Measurements from ENCODE around the gene CCT6B. TPM values are rescaled to one million over a fixed set of nuclear protein-coding genes. Genes with fewer than 3 reads are reported as not detected.

CCT6B gene
- total RNA-seq, 1 donor from 2014 or later = 2.6 TPM

DNA sequence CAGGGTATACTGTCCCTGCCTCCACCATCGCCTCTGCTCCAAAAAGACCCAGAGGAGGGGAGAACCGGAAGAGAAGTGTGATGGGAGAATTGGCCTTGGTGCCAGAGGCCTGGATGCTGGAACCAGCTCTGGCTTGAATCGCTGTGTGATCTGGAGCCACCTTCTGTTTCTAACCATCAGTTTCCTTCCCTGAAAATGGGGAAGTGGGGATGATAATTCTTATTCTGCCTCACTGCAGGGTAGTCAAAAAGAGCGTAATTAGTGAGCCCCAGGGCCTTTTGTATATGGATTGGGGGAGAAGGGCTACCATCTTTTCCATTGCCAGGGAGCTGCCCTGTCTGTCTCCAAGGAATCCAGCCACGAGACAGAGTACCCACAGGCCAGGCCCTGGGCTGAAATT, 52.2 kb downstream of the CCT6B start:
- H3K79me2 ChIP-seq (ENCODE audit: insufficient read depth, low read length) = no peaks in the 10 kb centered on the region
- no peak overlapping the region for H3K4me3 Mint-ChIP-seq (ENCODE audit: unreplicated experiment)

DNA sequence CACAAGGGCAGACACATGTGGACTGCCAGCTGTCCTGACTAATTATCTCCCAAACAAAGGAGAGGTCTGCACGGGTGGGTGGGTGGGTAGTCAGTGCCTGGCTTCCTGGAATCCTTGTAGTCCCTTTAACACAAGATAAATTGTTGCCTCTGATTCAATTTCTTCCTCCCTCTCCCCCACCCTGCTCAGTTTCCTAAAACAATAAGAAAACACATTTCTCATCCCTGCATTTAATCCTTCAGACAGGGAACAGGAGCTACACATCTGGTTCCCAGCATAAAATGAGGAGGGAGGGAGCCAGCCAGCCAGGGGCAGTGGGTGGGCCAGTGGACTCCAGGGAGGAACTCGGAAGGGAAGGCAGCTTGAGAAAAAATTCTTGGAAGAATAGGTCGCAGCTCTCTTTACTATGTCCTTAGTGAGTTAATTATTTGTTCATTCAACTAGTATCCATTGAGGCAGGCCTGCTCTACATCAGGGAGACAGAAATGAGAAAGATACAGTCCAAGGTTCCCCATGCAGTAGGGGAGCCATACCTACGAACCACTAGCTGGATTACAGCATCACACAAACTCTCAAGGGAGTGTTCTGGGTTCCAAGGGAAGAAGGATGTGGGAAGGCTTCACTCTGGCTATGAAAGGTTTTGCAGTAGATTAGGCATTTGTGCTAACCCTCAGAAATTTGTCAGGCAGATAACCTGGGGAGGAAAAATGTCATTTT, 58.3 kb downstream of the CCT6B start:
- no peaks in the 10 kb centered on the region for H3K9me3 ChIP-seq (ENCODE audit: insufficient read depth, low read depth, low read length)
- Mint-ChIP-seq H3K36me3 (ENCODE audit: low read depth, unreplicated experiment) (no peaks in the 10 kb centered on the region), H3K27me3 (ENCODE audit: low read depth, unreplicated experiment) (peaks cover 50% of the 10 kb centered on the region), H3K27ac (ENCODE audit: unreplicated experiment) (no peak overlapping the region), H3K4me3 (ENCODE audit: unreplicated experiment) (no peak overlapping the region), H3K4me1 (ENCODE audit: low read depth, unreplicated experiment) (no peaks in the 10 kb centered on the region), H3K9me3 (ENCODE audit: unreplicated experiment) (no peaks in the 10 kb centered on the region)
- H3K4me1 ChIP-seq (ENCODE audit: insufficient read depth, low read length) = no peaks in the 10 kb centered on the region
- no peaks in the 10 kb centered on the region for H3K36me3 ChIP-seq (ENCODE audit: insufficient read depth, low read length)
- TF ChIP-seq, protein P1, sequence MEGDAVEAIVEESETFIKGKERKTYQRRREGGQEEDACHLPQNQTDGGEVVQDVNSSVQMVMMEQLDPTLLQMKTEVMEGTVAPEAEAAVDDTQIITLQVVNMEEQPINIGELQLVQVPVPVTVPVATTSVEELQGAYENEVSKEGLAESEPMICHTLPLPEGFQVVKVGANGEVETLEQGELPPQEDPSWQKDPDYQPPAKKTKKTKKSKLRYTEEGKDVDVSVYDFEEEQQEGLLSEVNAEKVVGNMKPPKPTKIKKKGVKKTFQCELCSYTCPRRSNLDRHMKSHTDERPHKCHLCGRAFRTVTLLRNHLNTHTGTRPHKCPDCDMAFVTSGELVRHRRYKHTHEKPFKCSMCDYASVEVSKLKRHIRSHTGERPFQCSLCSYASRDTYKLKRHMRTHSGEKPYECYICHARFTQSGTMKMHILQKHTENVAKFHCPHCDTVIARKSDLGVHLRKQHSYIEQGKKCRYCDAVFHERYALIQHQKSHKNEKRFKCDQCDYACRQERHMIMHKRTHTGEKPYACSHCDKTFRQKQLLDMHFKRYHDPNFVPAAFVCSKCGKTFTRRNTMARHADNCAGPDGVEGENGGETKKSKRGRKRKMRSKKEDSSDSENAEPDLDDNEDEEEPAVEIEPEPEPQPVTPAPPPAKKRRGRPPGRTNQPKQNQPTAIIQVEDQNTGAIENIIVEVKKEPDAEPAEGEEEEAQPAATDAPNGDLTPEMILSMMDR (IDR thresholded peaks at IDR 0.05; ENCODE audit: insufficient read depth, low read depth, low read length) = no peak
- no peak for TF ChIP-seq EZH2 (IDR thresholded peaks at IDR 0.05; ENCODE audit: insufficient read depth, low read length)
- H3K79me2 ChIP-seq (ENCODE audit: insufficient read depth, low read length) = no peaks in the 10 kb centered on the region
- no peaks in the 10 kb centered on the region for H4K20me1 ChIP-seq (ENCODE audit: insufficient read depth, low read length)
- no peak overlapping the region for H3K4me2 ChIP-seq (ENCODE audit: low read length)
- no peak for DNase-seq (ENCODE audit: low read depth)
- H3K9ac ChIP-seq (ENCODE audit: low read length) = no peak overlapping the region
- H2AFZ ChIP-seq (ENCODE audit: low read depth, low read length) = no peak overlapping the region
- H3K27me3 ChIP-seq (ENCODE audit: insufficient read depth, low read length) = no peaks in the 10 kb centered on the region
- H3K27ac ChIP-seq (ENCODE audit: low read depth, low read length) = no peak overlapping the region
- no peak overlapping the region for H3K4me3 ChIP-seq (ENCODE audit: insufficient read depth, low read depth, low read length)
- no peak for FAIRE-seq

More for the DNA sequence above, 52.2 kb downstream of the CCT6B start:
- H3K4me3 ChIP-seq (ENCODE audit: insufficient read depth, low read depth, low read length) = no peak overlapping the region
- no peaks in the 10 kb centered on the region for H3K36me3 ChIP-seq (ENCODE audit: insufficient read depth, low read length)
- no peaks in the 10 kb centered on the region for H3K36me3 Mint-ChIP-seq (ENCODE audit: low read depth, unreplicated experiment)
- H3K27ac Mint-ChIP-seq (ENCODE audit: unreplicated experiment) = no peak overlapping the region
- no peaks in the 10 kb centered on the region for H3K4me1 Mint-ChIP-seq (ENCODE audit: low read depth, unreplicated experiment)
- H3K4me2 ChIP-seq (ENCODE audit: low read length) = no peak overlapping the region
- H3K9me3 ChIP-seq (ENCODE audit: insufficient read depth, low read depth, low read length) = no peaks in the 10 kb centered on the region
- peaks cover 30% of the 10 kb centered on the region for H3K27me3 Mint-ChIP-seq (ENCODE audit: low read depth, unreplicated experiment)
- H2AFZ ChIP-seq (ENCODE audit: low read depth, low read length) = no peak overlapping the region
- TF ChIP-seq, protein P1 (IDR thresholded peaks at IDR 0.05; ENCODE audit: insufficient read depth, low read depth, low read length) = no peak
- no peak for TF ChIP-seq EZH2 (IDR thresholded peaks at IDR 0.05; ENCODE audit: insufficient read depth, low read length)
- H3K9ac ChIP-seq (ENCODE audit: low read length) = no peak overlapping the region
- no peaks in the 10 kb centered on the region for H3K4me1 ChIP-seq (ENCODE audit: insufficient read depth, low read length)
- DNase-seq (ENCODE audit: low read depth) (no peak), FAIRE-seq (no peak)
- H3K9me3 Mint-ChIP-seq (ENCODE audit: unreplicated experiment) = peaks cover 3% of the 10 kb centered on the region
- H3K27ac ChIP-seq (ENCODE audit: low read depth, low read length) = no peak overlapping the region
- H4K20me1 ChIP-seq (ENCODE audit: insufficient read depth, low read length) = no peaks in the 10 kb centered on the region
- no peaks in the 10 kb centered on the region for H3K27me3 ChIP-seq (ENCODE audit: insufficient read depth, low read length)

DNA sequence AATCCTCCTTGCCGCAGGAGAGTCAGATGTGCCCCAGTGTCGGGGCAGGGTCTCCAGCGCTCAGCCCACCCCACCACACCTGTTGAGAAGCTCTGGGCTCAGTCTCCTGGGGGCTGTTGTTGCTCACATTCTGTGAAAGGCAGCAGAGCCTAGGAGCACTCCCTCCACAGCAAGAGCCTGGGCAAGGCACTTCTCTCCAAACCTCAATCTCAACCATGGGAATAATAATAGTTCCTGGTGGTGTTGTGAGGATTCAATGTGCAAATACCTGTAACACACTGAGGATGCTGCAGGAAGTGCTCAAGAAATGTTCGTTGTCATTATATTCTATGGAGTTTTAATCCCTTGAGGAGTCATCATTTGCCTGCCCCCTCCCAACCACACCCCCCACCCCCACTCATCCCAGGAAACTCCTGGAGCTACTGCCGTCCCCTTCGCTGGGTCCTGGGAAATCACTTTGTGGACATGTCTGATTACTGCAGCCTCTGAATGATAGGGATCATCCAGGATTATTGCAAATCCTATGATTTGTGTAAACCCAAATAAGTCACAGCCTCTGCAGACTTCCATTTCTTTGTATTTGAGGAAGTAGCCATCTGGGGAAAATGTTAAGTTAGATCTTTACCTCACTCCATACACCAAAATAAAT, 61.5 kb downstream of the CCT6B start:
- no peaks in the 10 kb centered on the region for H3K4me1 ChIP-seq (ENCODE audit: insufficient read depth, low read length)
- no peaks in the 10 kb centered on the region for H3K36me3 ChIP-seq (ENCODE audit: insufficient read depth, low read length)
- H3K4me3 ChIP-seq (ENCODE audit: insufficient read depth, low read depth, low read length) = no peak overlapping the region
- H3K79me2 ChIP-seq (ENCODE audit: insufficient read depth, low read length) = no peaks in the 10 kb centered on the region
- TF ChIP-seq EZH2 (IDR thresholded peaks at IDR 0.05; ENCODE audit: insufficient read depth, low read length) = no peak
- TF ChIP-seq, protein P1 (IDR thresholded peaks at IDR 0.05; ENCODE audit: insufficient read depth, low read depth, low read length) = no peak
- Mint-ChIP-seq H3K27me3 (ENCODE audit: low read depth, unreplicated experiment) (peaks cover 79% of the 10 kb centered on the region), H3K36me3 (ENCODE audit: low read depth, unreplicated experiment) (no peaks in the 10 kb centered on the region), H3K4me3 (ENCODE audit: unreplicated experiment) (no peak overlapping the region), H3K27ac (ENCODE audit: unreplicated experiment) (no peak overlapping the region), H3K4me1 (ENCODE audit: low read depth, unreplicated experiment) (no peaks in the 10 kb centered on the region), H3K9me3 (ENCODE audit: unreplicated experiment) (peaks cover 3% of the 10 kb centered on the region)
- no peak overlapping the region for H3K9ac ChIP-seq (ENCODE audit: low read length)
- no peak for FAIRE-seq
- H4K20me1 ChIP-seq (ENCODE audit: insufficient read depth, low read length) = no peaks in the 10 kb centered on the region
- no peaks in the 10 kb centered on the region for H3K27me3 ChIP-seq (ENCODE audit: insufficient read depth, low read length)
- no peak overlapping the region for H3K27ac ChIP-seq (ENCODE audit: low read depth, low read length)
- DNase-seq (ENCODE audit: low read depth) = no peak
- H2AFZ ChIP-seq (ENCODE audit: low read depth, low read length) = no peak overlapping the region
- no peaks in the 10 kb centered on the region for H3K9me3 ChIP-seq (ENCODE audit: insufficient read depth, low read depth, low read length)
- no peak overlapping the region for H3K4me2 ChIP-seq (ENCODE audit: low read length)

Data from astrocyte (in vitro differentiated cells and primary cell).